GM23338 (cell line): ENCODE data around the gene NF1.

Experiments
- CTCF ChIP-seq, 2 experiments: fragments of 200-600 bp in 1 of 2; sonication (generic) in 1 of 2; conservative IDR thresholded peaks; 2 replicates each; pipeline versions ENCODE4 v1.5.1 to v1.6.1; 2016 to 2017; ENCODE audit warnings: antibody characterized with exemption in 2 of 2, low read depth in 2 of 2, mild to moderate bottlenecking in 2 of 2, moderate library complexity in 1 of 2
- EZH2 ChIP-seq: fragments of 200-600 bp; sonication (generic); IDR thresholded peaks from one replicate; pipeline ENCODE4 v1.8.0; 2017; ENCODE audit warnings: antibody characterized with exemption, mild to moderate bottlenecking, low read depth; ENCODE audit not compliant: unreplicated experiment
- NANOG ChIP-seq: IDR thresholded peaks from 2 replicates; pipeline ENCODE4 v1.6.1; 2016; ENCODE audit warnings: antibody characterized with exemption, borderline replicate concordance
- POLR2AphosphoS5 ChIP-seq: IDR thresholded peaks from 2 replicates; pipeline ENCODE4 v1.6.1; 2016; ENCODE audit warnings: antibody characterized with exemption, low read depth
- REST ChIP-seq: IDR thresholded peaks from one replicate; pipeline ENCODE4 v1.6.1; 2018; ENCODE audit warnings: antibody characterized with exemption; ENCODE audit not compliant: unreplicated experiment

- TF ChIP-seq EZH2 (no peak), POLR2AphosphoS5 (no peak), REST (no peak), CTCF (conservative IDR thresholded peaks at IDR 0.05; ENCODE audit: low read depth in 2 of 2) (no peak), NANOG (no peak)
Measured at GRCh38 chr17:31093866-31094599, 744 bp upstream of the NF1 start.
